Sigmoid colon (tissue), 7 donors: Measurements from ENCODE around the gene C9orf40. TPM values are rescaled to one million over a fixed set of nuclear protein-coding genes. Genes with fewer than 3 reads are reported as not detected.

Source experiments
- DNase-seq: peaks from one replicate; pipeline ENCODE4 v3.0.0-alpha.2; 2019
- H3K27ac ChIP-seq, 4 donors: fragments of 200-600 bp; sonication (generic); one replicate each; pipeline ENCODE4 v1.5.1; 2016 to 2019; ENCODE audit warnings: mild to moderate bottlenecking in 1 of 4
- H3K27me3 ChIP-seq, 3 donors: fragments of 200-600 bp; sonication (generic); one replicate each; pipeline ENCODE4 v1.5.1; 2019; ENCODE audit warnings: mild to moderate bottlenecking in 1 of 3
- H3K36me3 ChIP-seq, 4 donors: fragments of 200-600 bp; sonication (generic); one replicate each; pipeline ENCODE4 v1.5.1; 2016 to 2019
- H3K4me1 ChIP-seq, 4 donors: fragments of 200-600 bp; sonication (generic); one replicate each; pipeline ENCODE4 v1.5.1; 2017 to 2019
- H3K4me3 ChIP-seq, 4 donors: fragments of 200-600 bp; sonication (generic); one replicate each; pipeline ENCODE4 v1.5.1; 2017 to 2019; ENCODE audit warnings: mild to moderate bottlenecking in 2 of 4, moderate library complexity in 1 of 4
- H3K9me3 ChIP-seq, 4 donors: fragments of 200-600 bp in 3 of 4; sonication (generic) in 3 of 4; one replicate each; pipeline versions ENCODE4 v1.5.1 to v1.6.1; 2013 to 2019
- EP300 ChIP-seq, 4 donors: sonication (generic); formaldehyde crosslinking; IDR thresholded peaks; one replicate each; pipeline ENCODE4 v1.6.1; 2017; ENCODE audit warnings: antibody characterized with exemption in 4 of 4
- POLR2A ChIP-seq, 2 donors: fragments of 450-650 bp; IDR thresholded peaks; one replicate each; pipeline ENCODE4 v1.6.1; 2016; ENCODE audit warnings: antibody characterized with exemption in 2 of 2, mild to moderate bottlenecking in 2 of 2, moderate library complexity in 2 of 2
- POLR2AphosphoS5 ChIP-seq, 4 donors: sonication (generic); formaldehyde crosslinking; IDR thresholded peaks; one replicate each; pipeline ENCODE4 v1.6.1; 2017; ENCODE audit warnings: antibody characterized with exemption in 4 of 4
- WGBS, 2 donors: extraction: QIAGEN DNeasy Blood & Tissue Kit; methylation state at CpG; one replicate each; pipeline ENCODE4 v1.1.7; 2013; 5-methylcytosine and 5-hydroxymethylcytosine counted together
- intact Hi-C: fragments of 100-400 bp; cut with DNase I; formaldehyde crosslinking; loops from one replicate; pipeline ENCODE4 v1.15.1; 2023
- polyA plus RNA-seq, 3 donors: library from polyadenylated mRNA; stranded (reverse); fragments of 200-250 nt; gene quantifications; one replicate each; pipeline ENCODE4 v1.2.3, GENCODE V29; 2013
- total RNA-seq, 4 donors: library from RNA; depleted of rRNA; stranded (reverse); fragments of >200 nt; gene quantifications; one replicate each; pipeline ENCODE4 v1.1.0, GENCODE V29; 2016
- TF ChIP-seq, protein P1 (sequence below), 4 experiments: fragments of 450-650 bp in 3 of 4; fragments of 200-600 bp in 1 of 4; IDR thresholded peaks; one replicate each; pipeline ENCODE4 v1.5.1; 2016 to 2019; ENCODE audit warnings: antibody characterized with exemption in 4 of 4, mild to moderate bottlenecking in 3 of 4, moderate library complexity in 2 of 4
- donor health status: healthy with polysubstance abuse.
- donor health status: Bipolar disorder and iron deficiency.
- donor health status: healthy.

Gene C9orf40
- total and polyA plus RNA-seq, 7 donors = 4.9 to 12.3 (median 6.6) TPM

DNA sequence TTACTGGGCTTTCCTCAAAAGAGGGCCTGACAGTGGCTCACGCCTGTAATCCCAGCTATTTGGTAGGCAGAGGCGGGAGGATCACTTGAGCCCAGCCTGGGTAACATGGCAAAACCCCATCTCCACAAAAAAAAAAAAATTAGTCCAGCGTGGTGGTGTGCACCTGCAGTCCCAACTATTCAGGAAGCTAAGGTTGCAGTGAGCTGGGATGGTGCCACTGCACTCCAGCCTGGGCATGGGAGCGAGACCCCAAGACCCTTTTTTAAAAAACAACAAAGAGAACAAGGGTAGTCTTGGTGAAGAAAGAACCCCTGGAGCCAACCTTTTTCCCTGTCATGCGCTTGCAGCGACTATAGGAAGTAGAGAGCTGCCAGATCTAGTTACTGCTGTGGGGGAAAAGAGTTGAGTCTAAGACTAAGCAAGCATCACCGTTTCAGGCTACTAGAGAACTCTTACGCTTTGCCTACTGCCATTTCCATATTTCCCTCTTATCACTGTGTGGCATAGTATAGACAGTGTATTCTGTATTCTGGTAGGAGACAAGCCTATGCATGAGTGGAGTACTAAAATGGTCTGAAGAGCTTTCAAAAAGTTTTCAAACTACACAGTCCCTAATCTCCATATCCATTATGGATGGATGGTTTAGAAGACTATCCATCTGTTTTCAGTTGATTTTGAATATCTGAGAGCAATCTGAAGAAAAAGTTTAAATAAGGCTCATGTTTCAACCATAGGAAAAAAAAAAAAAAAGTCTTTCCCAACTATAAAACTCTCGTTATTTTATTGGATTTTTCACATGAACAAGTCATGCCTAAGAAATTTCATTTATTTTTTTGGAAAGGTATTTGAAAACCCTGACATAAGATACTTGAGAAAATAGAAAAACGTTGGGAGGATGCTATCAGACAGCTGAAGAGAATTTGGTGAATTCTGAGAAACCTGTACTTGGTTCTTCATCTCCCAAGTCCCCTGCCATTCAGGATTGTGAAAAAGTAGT lies 2.6 kb downstream of the C9orf40 start:
- intact Hi-C loops = loop anchor here (5.0 kb wide), 1 partner anchor 137 kb away; the partner anchor contains the start of genes NMRK1 and OSTF1
- no peak overlapping the region for H3K27ac ChIP-seq

DNA sequence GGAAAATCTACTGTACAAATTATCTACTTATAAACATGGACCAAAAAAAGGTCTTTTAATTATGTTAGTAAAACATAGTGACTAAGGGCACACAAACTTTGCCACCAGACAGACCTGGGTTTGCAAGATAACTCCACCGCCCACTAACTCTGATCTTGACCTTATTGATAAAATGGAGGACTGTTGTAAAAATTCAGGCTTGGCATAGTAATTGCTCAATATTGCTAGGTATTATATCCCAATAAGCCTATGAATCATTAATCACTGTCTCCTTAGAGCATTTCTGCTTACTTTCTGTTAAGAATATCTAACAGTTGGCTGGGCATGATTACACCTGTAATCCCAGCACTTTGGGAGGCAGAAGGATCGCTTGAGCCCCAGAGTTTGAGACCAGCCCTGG lies 3.8 kb downstream of the C9orf40 start:
- no peak overlapping the region for H3K4me3 ChIP-seq
- 91 to 99% methylated on average over 2 of the region's 2 CpGs for WGBS, 2 donors
- H3K36me3 ChIP-seq = no peaks in the 10 kb centered on the region
- H3K4me1 ChIP-seq = peaks cover 0 to 7% (median 4%) of the 10 kb centered on the region in 4 donors
- TF ChIP-seq POLR2A (IDR thresholded peaks at IDR 0.05) = no peak
- TF ChIP-seq, protein P1, sequence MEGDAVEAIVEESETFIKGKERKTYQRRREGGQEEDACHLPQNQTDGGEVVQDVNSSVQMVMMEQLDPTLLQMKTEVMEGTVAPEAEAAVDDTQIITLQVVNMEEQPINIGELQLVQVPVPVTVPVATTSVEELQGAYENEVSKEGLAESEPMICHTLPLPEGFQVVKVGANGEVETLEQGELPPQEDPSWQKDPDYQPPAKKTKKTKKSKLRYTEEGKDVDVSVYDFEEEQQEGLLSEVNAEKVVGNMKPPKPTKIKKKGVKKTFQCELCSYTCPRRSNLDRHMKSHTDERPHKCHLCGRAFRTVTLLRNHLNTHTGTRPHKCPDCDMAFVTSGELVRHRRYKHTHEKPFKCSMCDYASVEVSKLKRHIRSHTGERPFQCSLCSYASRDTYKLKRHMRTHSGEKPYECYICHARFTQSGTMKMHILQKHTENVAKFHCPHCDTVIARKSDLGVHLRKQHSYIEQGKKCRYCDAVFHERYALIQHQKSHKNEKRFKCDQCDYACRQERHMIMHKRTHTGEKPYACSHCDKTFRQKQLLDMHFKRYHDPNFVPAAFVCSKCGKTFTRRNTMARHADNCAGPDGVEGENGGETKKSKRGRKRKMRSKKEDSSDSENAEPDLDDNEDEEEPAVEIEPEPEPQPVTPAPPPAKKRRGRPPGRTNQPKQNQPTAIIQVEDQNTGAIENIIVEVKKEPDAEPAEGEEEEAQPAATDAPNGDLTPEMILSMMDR (IDR thresholded peaks at IDR 0.05) = no peak
- no peak for TF ChIP-seq POLR2AphosphoS5 (IDR thresholded peaks at IDR 0.05)
- no peak for TF ChIP-seq EP300 (IDR thresholded peaks at IDR 0.05)
- DNase-seq = no peak
- no peak overlapping the region for H3K27ac ChIP-seq
- H3K9me3 ChIP-seq = no peaks in the 10 kb centered on the region
- intact Hi-C loops = no loop called here
- H3K27me3 ChIP-seq = no peaks in the 10 kb centered on the region

More for the DNA sequence above, 2.6 kb downstream of the C9orf40 start:
- Histone ChIP-seq H3K4me1 (peaks cover 0 to 7% (median 4%) of the 10 kb centered on the region in 4 donors), H3K27me3 (no peaks in the 10 kb centered on the region), H3K4me3 (no peak overlapping the region), H3K36me3 (no peaks in the 10 kb centered on the region), H3K9me3 (no peaks in the 10 kb centered on the region)
- TF ChIP-seq, protein P1 (IDR thresholded peaks at IDR 0.05) = no peak
- no peak for TF ChIP-seq EP300 (IDR thresholded peaks at IDR 0.05)
- TF ChIP-seq POLR2AphosphoS5 (IDR thresholded peaks at IDR 0.05) = no peak
- TF ChIP-seq POLR2A (IDR thresholded peaks at IDR 0.05) = no peak
- no peak for DNase-seq
- WGBS, 2 donors = 89 to 91% methylated on average over 10 of the region's 10 CpGs

DNA sequence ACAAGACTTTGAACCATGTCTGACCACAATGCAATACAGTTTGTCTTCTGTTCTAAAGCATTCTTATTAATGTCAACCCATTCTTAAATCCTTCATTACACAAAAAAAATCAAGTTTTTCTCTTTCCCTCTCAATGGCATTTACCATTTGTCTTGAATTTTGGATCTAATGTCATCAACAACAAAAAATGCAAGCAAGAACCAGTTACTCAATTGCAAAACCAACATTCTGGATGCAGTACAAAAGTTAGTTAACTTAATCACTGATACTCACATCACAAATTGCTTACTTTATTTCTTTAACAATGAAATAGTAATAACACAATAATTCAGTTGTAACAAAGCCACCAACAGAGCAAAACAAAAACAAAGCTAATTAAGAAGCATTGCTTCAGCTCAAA lies 6.0 kb downstream of the C9orf40 start:
- H3K27me3 ChIP-seq = no peaks in the 10 kb centered on the region
- H3K4me1 ChIP-seq = peaks cover 0 to 5% (median 2%) of the 10 kb centered on the region in 4 donors
- TF ChIP-seq POLR2AphosphoS5 (IDR thresholded peaks at IDR 0.05) (no peak), EP300 (IDR thresholded peaks at IDR 0.05) (no peak), POLR2A (IDR thresholded peaks at IDR 0.05) (no peak)
- TF ChIP-seq, protein P1 (IDR thresholded peaks at IDR 0.05) = no peak
- no peaks in the 10 kb centered on the region for H3K36me3 ChIP-seq
- H3K27ac ChIP-seq = no peak overlapping the region
- H3K4me3 ChIP-seq = no peak overlapping the region
- no peak for DNase-seq
- no peaks in the 10 kb centered on the region for H3K9me3 ChIP-seq
- intact Hi-C loops = no loop called here

DNA sequence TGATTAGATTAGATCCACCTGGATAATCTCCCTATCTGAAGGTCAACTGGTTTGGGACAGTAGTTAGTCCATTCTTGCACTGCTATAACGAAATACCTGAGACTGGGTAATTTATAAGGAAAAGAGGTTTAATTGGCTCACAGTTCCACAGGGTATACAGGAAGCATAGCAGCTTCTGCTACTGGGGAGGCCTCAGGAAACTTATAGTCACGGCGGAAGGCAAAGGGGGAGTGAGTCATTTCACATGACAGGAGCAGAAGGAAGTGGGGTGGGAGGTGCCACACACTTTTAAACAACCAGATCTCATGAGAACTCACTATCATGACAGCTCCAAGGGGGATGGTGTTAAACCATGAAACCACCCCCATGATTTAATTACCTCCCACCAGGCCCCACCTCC lies 9.9 kb downstream of the C9orf40 start:
- Histone ChIP-seq H3K4me3 (no peak overlapping the region), H3K36me3 (no peaks in the 10 kb centered on the region), H3K27ac (no peak overlapping the region), H3K9me3 (no peaks in the 10 kb centered on the region), H3K4me1 (no peaks in the 10 kb centered on the region), H3K27me3 (no peaks in the 10 kb centered on the region)
- 49 to 68% methylated on average over 3 of the region's 3 CpGs for WGBS, 2 donors
- intact Hi-C loops = no loop called here
- no peak for DNase-seq
- no peak for TF ChIP-seq EP300 (IDR thresholded peaks at IDR 0.05)

DNA sequence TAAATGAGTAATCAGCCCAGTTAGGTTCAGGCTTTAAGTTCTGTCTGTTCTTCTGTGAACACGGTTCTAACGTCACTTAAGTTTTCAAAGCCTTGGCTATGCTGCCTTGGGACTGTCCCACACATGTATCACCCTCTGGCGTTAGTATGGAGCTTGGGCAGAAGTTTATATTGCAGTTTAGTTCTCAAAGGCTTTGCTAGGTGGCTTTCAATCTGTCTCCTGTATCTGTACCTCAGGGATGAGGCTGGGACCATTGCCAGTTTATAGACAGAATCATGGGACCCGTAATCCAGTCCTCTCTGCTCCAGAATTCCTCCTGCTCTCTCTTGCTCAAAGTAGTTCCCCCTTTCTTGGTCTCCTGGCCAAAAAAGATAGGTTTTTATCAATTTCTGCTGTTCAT lies 12.1 kb downstream of the C9orf40 start:
- H3K4me3 ChIP-seq = no peak overlapping the region
- no peak overlapping the region for H3K27ac ChIP-seq
- no peaks in the 10 kb centered on the region for H3K9me3 ChIP-seq
- WGBS, 2 donors = 30 to 82% methylated on average over 4 of the region's 4 CpGs
- intact Hi-C loops = no loop called here
- no peaks in the 10 kb centered on the region for H3K36me3 ChIP-seq
- H3K27me3 ChIP-seq = no peaks in the 10 kb centered on the region
- no peak for DNase-seq
- TF ChIP-seq EP300 (IDR thresholded peaks at IDR 0.05) = no peak
- no peak for TF ChIP-seq POLR2A (IDR thresholded peaks at IDR 0.05)
- no peak for TF ChIP-seq POLR2AphosphoS5 (IDR thresholded peaks at IDR 0.05)
- H3K4me1 ChIP-seq = no peaks in the 10 kb centered on the region
